ENCODE results near the gene IRF3. TPM values are rescaled to one million over a fixed set of nuclear protein-coding genes. Genes with fewer than 3 reads are reported as not detected.
"Not testable (repeated sequence)": the region's sequence is repeated elsewhere in the genome, so short reads cannot be mapped to it uniquely, and the experiment has no call there.

Gene IRF3
- total RNA-seq, 4 donors from 2014 or later, result 61.3 to 164 (median 81.0) TPM

GRCh38 chr19:49636233-49636932 lies 29.3 kb downstream of the IRF3 start:
- Histone ChIP-seq H3K9me3 (no peaks in the 10 kb centered on the region), H3K4me3 (no peak overlapping the region), H3K27me3 (no peaks in the 10 kb centered on the region), H3K36me3 (peaks cover 6% of the 10 kb centered on the region), H3K27ac (no peak overlapping the region), H3K4me1 (peaks cover 63% of the 10 kb centered on the region)
- no peak for DNase-seq (ENCODE audit: low spot score in 2 of 2)
- TF ChIP-seq EP300 (IDR thresholded peaks at IDR 0.05) (no peak), CTCF (IDR thresholded peaks at IDR 0.05) (no peak), POLR2A (IDR thresholded peaks at IDR 0.05) (no peak), POLR2AphosphoS5 (IDR thresholded peaks at IDR 0.05) (no peak)
- WGBS, result 73% methylated on average over 26 of the region's 30 CpGs

- Histone ChIP-seq H3K4me3 (no peak overlapping the region), H3K27me3 (no peaks in the 10 kb centered on the region), H3K27ac (no peak overlapping the region), H3K4me1 (peaks cover 63% of the 10 kb centered on the region), H3K36me3 (peaks cover 6% of the 10 kb centered on the region), H3K9me3 (no peaks in the 10 kb centered on the region)
- no peak for TF ChIP-seq POLR2A (IDR thresholded peaks at IDR 0.05)
- peak in 1 of 2 donors; percentile 14 for TF ChIP-seq CTCF (IDR thresholded peaks at IDR 0.05)
- DNase-seq (ENCODE audit: low spot score in 2 of 2), result no peak
- 43% methylated on average over 20 of the region's 24 CpGs for WGBS
Observed at GRCh38 chr19:49635530-49636232, 30.0 kb downstream of the IRF3 start.

GRCh38 chr19:49633273-49633672 lies 32.4 kb downstream of the IRF3 start:
- peak overlapping the region; percentile 27 for H3K27ac ChIP-seq
- H3K9me3 ChIP-seq; H3K4me3 ChIP-seq; DNase-seq (ENCODE audit: low spot score in 2 of 2); H3K27me3 ChIP-seq; H3K36me3 ChIP-seq: not testable (repeated sequence)
- WGBS, result 49% methylated on average over 9 of the region's 9 CpGs
- peaks cover 54% of the 10 kb centered on the region for H3K4me1 ChIP-seq

GRCh38 chr19:49632576-49632975 lies 33.1 kb downstream of the IRF3 start:
- Histone ChIP-seq H3K4me1 (peaks cover 47% of the 10 kb centered on the region), H3K9me3 (no peaks in the 10 kb centered on the region), H3K4me3 (no peak overlapping the region), H3K36me3 (peaks cover 10% of the 10 kb centered on the region), H3K27ac (no peak overlapping the region), H3K27me3 (no peaks in the 10 kb centered on the region)
- WGBS, result 97% methylated on average over 5 of the region's 5 CpGs
- no peak for DNase-seq (ENCODE audit: low spot score in 2 of 2)
- TF ChIP-seq POLR2AphosphoS5 (IDR thresholded peaks at IDR 0.05) (no peak), CTCF (IDR thresholded peaks at IDR 0.05) (no peak), EP300 (IDR thresholded peaks at IDR 0.05) (no peak), POLR2A (IDR thresholded peaks at IDR 0.05) (no peak)

- TF ChIP-seq CTCF (IDR thresholded peaks at IDR 0.05) (no peak), POLR2A (IDR thresholded peaks at IDR 0.05) (no peak), EP300 (IDR thresholded peaks at IDR 0.05) (no peak), POLR2AphosphoS5 (IDR thresholded peaks at IDR 0.05) (no peak)
- 66% methylated on average over 19 of the region's 19 CpGs for WGBS
- Histone ChIP-seq H3K27ac (no peak overlapping the region), H3K9me3 (no peaks in the 10 kb centered on the region), H3K36me3 (peaks cover 18% of the 10 kb centered on the region), H3K4me1 (peaks cover 42% of the 10 kb centered on the region), H3K27me3 (no peaks in the 10 kb centered on the region), H3K4me3 (no peak overlapping the region)
- no peak for DNase-seq (ENCODE audit: low spot score in 2 of 2)
Observed at GRCh38 chr19:49631610-49632192, 34.0 kb downstream of the IRF3 start.
